IPS DF 19.7 (cell line): ENCODE measurements around the gene TACC3.

Experiments
- DNase-seq: peaks from one replicate; pipeline ENCODE4 v3.0.0-alpha.2; 2013; ENCODE audit warnings: low read depth, low spot score

Gene TACC3

DNA sequence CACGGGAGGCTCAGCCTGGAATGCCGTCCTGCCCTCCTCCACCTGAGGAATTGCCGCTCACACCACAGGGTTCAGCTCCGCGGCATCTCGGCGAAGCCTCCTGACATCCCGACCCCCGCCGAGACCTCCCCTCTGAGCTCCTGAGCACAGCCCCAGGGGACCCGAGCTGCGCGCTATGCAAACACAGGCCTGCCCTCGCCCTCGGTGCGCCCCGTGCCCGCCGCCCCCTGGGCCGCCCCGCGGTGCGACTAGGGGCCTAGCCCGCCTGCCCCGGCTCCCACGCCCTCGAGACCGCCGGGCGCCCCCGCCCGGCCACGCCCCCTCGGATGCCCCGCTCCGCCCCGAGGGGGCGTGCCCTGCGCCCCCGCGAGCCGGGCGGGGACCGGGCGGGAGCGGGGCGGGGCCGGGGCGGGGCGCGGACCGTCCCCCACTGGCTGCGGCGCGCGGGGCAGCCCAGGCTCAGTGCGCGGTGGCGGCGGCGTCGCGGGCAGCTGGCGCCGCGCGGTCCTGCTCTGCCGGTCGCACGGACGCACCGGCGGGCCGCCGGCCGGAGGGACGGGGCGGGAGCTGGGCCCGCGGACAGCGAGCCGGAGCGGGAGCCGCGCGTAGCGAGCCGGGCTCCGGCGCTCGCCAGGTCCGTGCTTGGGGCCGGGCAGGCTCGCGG lies 71.6 kb downstream of the TACC3 start, which contains the start of gene FGFR3:
Gene FGFR3 (plus strand): TSS at position 462 of the 664 bp plus-strand sequence. CDS start 642 bp downstream, outside the sequence.
- DNase-seq = no peak

DNA sequence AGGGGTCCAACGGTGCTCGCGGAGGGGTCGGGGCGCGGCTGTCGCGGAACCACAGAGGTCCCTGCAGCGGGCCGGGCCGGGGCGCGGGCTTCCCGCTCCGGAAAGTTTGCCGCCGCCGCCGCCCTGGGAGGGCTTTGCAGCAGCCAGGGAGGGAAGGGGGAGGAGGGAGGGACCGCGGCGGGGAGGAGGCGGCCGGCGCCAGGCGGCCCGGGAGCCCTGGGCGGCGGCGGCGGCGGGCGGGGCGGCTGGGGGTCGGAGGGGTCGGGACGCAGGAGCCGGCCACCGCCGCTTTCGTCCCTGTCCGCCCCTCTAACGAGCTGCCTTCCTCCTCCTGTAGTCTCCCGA lies 72.1 kb downstream of the TACC3 start:
- DNase-seq = no peak

DNA sequence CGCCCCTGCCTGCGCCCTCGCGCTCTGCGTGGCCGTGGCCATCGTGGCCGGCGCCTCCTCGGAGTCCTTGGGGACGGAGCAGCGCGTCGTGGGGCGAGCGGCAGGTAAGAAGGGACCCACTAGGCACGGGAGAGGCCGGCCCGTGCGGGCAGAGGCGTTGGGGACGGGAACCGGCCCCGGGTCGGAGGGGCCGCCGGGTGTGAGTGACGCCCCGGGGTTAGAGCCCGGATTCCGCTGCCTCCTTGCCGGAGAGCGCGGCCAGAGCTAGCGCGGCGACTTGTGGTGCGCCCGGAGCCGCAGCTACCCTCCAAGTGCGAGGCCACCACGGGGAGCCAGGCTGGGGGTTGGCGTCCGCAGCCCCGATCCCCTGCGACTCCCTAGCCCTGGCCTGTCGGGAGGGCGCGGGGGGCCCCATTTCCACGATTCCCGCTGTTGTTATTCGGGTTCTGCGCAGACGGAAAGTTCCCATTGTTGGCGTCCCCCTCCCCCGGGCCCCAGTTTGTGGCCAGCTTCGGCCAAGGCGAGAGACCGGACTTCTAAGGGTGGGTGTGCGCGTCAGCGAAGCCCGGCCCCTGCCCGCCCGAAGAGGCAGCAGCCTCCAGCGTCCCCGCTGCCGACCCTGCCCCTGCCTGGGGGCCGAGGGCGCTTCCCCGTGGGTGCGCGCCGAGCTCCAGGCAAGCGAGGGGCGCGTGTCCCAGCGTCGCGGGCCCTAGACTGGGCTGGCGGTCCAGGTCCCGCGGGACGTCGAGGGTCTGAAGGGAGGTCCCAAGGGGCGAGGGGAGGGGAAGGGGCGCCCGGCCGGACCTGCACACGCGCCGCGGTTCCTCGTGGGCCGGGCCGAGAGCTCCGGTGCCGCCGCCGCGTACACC lies 72.9 kb downstream of the TACC3 start:
- DNase-seq = no peak
